ENCODE results near the gene MLLT3. TPM values are rescaled to one million over a fixed set of nuclear protein-coding genes. Genes with fewer than 3 reads are reported as not detected.

The MLLT3 gene
- total and polyA plus RNA-seq, 7 experiments from 2014 or later: 40.9 to 85.3 (median 64.8) TPM

DNA sequence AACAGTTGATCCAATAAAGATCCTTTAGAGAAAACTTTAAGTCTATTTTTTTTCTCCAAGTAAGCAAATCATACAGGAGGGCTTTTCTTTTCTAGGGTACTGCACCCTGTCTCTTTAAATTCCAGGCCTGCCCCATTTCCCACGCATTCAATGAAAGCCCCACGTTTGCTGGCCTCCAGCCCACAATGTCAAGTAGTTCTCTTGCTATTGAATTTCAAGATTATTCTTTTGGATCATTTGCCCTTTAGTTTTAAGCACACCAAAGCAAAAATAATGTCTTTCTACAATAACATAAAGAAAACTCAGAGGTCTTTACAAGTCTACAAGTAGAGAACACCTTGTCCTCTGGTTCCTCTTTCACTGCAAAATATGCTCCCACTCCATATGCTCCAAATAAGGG is 15.6 kb downstream of the MLLT3 start:
- DNase-seq (no peak), ATAC-seq (no peak)
- no peaks in the 10 kb centered on the region for H3K27me3 ChIP-seq (ENCODE audit: control insufficient read depth in 2 of 2, insufficient read depth in 2 of 2, low read length in 2 of 2)
- peak overlapping the region; percentile 17 for H3K27ac ChIP-seq (ENCODE audit: low read depth, low read length)
- CTCF ChIA-PET: no interaction called here
- no peaks in the 10 kb centered on the region for H3K36me3 ChIP-seq (ENCODE audit: control insufficient read depth in 2 of 3, insufficient read depth in 3 of 3, low read length in 3 of 3)
- H3K9me3 Mint-ChIP-seq: no peaks in the 10 kb centered on the region
- no peaks in the 10 kb centered on the region for H3K27me3 Mint-ChIP-seq
- intact Hi-C loops (cut with micrococcal nuclease): no loop called here
- H3K4me1 ChIP-seq (ENCODE audit: control insufficient read depth in 2 of 2, insufficient read depth in 2 of 2, low read length in 2 of 2): peaks cover 0 to 45% of the 10 kb centered on the region in 2 donors
- peak overlapping the region in 7 of 10 donors; percentile 19 to 64 (median 56) for H3K4me3 Mint-ChIP-seq
- H3K4me3 ChIP-seq (ENCODE audit: low read length): no peak overlapping the region
- H3K4me1 Mint-ChIP-seq: peaks cover 39 to 96% (median 90%) of the 10 kb centered on the region in 7 donors
- H3K9me3 ChIP-seq (ENCODE audit: control insufficient read depth in 2 of 3, low read length in 3 of 3): no peaks in the 10 kb centered on the region
- POLR2A ChIA-PET: interaction anchor here (0.8 kb wide), 1 partner anchor 11 kb away, joined by 3 read pairs; no protein-coding TSS in a partner anchor
- peaks cover 0 to 8% (median 4%) of the 10 kb centered on the region in 5 donors for H3K36me3 Mint-ChIP-seq
- H3K27ac Mint-ChIP-seq: peak overlapping the region in 8 of 9 donors; percentile 2 to 86 (median 60)

DNA sequence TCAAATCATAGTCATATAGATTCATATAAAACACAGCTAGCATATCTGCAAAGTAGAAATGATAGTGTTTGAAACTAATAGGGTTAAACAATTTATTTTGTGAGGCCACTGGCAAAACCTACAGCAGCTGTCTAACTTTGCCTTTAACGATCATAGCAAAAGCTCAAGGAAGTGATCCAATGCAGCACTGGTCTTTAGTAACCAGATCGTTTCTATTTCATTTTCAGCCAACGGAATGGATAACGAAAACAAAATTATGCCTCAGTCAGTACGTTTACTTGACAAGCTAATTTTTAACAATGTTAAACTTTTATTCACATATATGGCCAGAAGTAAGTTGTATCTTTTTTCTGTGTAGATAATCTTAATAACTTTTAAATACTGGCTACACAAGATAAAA is 17.7 kb downstream of the MLLT3 start:
- Mint-ChIP-seq H3K4me1 (peaks cover 41 to 99% (median 93%) of the 10 kb centered on the region in 7 donors), H3K27ac (peak overlapping the region; percentile 9 to 80 (median 56)), H3K9me3 (no peaks in the 10 kb centered on the region), H3K4me3 (peak overlapping the region in 9 of 10 donors; percentile 7 to 79 (median 69)), H3K36me3 (peaks cover 0 to 22% (median 10%) of the 10 kb centered on the region in 5 donors), H3K27me3 (no peaks in the 10 kb centered on the region)
- CTCF ChIA-PET: interaction anchor here (0.7 to 1.0 kb wide), 3 partner anchors 13 to 514 kb away, joined by 3 to 4 read pairs (median 4); no protein-coding TSS in a partner anchor
- H3K4me1 ChIP-seq (ENCODE audit: control insufficient read depth in 2 of 2, insufficient read depth in 2 of 2, low read length in 2 of 2): peaks cover 0 to 33% of the 10 kb centered on the region in 2 donors
- no peak overlapping the region for H3K4me3 ChIP-seq (ENCODE audit: low read length)
- H3K9me3 ChIP-seq (ENCODE audit: control insufficient read depth in 2 of 3, low read length in 3 of 3): no peaks in the 10 kb centered on the region
- POLR2A ChIA-PET: interaction anchor here (0.5 to 2.2 kb wide), 6 partner anchors 12 to 1193 kb away, joined by 3 to 10 read pairs (median 3); partner anchors contain the start of gene MLLT3
- peak; percentile 58 for ATAC-seq
- H3K27ac ChIP-seq (ENCODE audit: low read depth, low read length): peak overlapping the region; percentile 29
- H3K36me3 ChIP-seq (ENCODE audit: control insufficient read depth in 2 of 3, insufficient read depth in 3 of 3, low read length in 3 of 3): no peaks in the 10 kb centered on the region
- intact Hi-C loops (cut with micrococcal nuclease): loop anchor here (1.0 to 2.0 kb wide), 4 partner anchors 8 to 19 kb away; no protein-coding TSS in a partner anchor
- no peak for DNase-seq
- H3K27me3 ChIP-seq (ENCODE audit: control insufficient read depth in 2 of 2, insufficient read depth in 2 of 2, low read length in 2 of 2): no peaks in the 10 kb centered on the region

DNA sequence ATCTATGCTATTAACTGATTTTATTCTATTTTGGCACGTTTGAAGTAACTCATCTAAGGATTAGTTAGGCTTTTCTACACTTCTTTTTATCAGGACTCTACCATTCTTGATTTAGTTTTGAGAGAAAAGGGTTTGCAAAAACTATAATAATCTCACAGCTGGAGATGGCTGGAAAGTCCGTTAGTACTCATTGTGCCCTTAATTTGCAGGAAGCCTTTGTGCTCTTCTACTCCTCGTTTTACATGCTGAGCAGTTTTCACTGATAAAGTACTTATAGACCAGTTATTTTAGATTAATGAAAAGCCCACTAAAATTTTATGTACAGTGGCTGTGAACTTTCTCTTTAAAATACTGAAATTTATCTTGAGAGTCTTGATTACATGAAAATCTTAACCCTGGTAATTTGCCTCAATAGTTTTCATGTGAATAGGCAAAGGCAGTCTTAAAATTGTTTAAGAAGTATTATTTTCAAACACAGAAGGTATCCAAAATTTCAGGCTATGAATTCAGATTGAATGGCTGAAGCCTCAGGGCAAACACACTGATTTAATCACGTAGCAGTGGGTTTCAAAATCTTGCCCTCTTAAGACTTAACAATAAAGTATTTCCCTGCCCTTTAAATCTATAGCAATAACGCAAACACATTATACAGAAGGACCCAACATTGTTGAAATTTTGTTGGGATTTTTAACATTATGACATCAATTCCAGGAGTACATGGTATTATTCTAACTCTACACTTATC is 18.6 kb downstream of the MLLT3 start:
- ChIA-PET POLR2A (interaction anchor here (0.5 to 2.2 kb wide), 4 partner anchors 17 to 1172 kb away, joined by 3 to 10 read pairs (median 4); partner anchors contain the start of gene MLLT3), CTCF (no interaction called here)
- DNase-seq (no peak), ATAC-seq (no peak)
- peaks cover 41 to 99% (median 92%) of the 10 kb centered on the region in 7 donors for H3K4me1 Mint-ChIP-seq
- peak overlapping the region in 7 of 9 donors; percentile 9 to 77 (median 52) for H3K27ac Mint-ChIP-seq
- no peaks in the 10 kb centered on the region for H3K36me3 ChIP-seq (ENCODE audit: control insufficient read depth in 2 of 3, insufficient read depth in 3 of 3, low read length in 3 of 3)
- peak overlapping the region in 8 of 10 donors; percentile 3 to 79 (median 69) for H3K4me3 Mint-ChIP-seq
- peaks cover 0 to 30% of the 10 kb centered on the region in 2 donors for H3K4me1 ChIP-seq (ENCODE audit: control insufficient read depth in 2 of 2, insufficient read depth in 2 of 2, low read length in 2 of 2)
- H3K9me3 Mint-ChIP-seq: no peaks in the 10 kb centered on the region
- no peaks in the 10 kb centered on the region for H3K27me3 ChIP-seq (ENCODE audit: control insufficient read depth in 2 of 2, insufficient read depth in 2 of 2, low read length in 2 of 2)
- intact Hi-C loops (cut with micrococcal nuclease): loop anchor here (1.0 to 2.0 kb wide), 5 partner anchors 7 to 20 kb away; no protein-coding TSS in a partner anchor
- H3K27ac ChIP-seq (ENCODE audit: low read depth, low read length): peak overlapping the region; percentile 29
- H3K27me3 Mint-ChIP-seq: no peaks in the 10 kb centered on the region
- H3K4me3 ChIP-seq (ENCODE audit: low read length): no peak overlapping the region
- H3K36me3 Mint-ChIP-seq: peaks cover 0 to 28% (median 15%) of the 10 kb centered on the region in 5 donors
- no peaks in the 10 kb centered on the region for H3K9me3 ChIP-seq (ENCODE audit: control insufficient read depth in 2 of 3, low read length in 3 of 3)

DNA sequence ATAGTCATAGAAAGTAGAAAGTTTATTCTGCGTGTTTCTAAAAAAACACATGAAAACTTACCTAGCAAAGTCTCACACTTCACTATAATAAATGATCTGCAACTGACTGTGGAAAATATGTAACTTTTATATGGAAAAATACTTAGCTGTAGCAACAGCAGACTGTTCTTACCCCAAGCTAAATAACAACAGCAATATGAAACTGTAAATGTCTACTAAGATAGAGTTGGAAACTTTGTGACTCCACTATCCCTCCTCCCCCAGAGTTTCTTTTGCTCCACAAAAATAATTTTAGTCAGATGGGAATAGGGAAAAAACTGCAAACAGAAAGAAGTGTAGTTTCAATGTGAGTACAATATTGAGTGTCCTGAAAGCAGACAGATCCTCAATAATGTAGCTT is 21.0 kb downstream of the MLLT3 start:
- intact Hi-C loops (cut with micrococcal nuclease): no loop called here
- Mint-ChIP-seq H3K36me3 (peaks cover 0 to 34% (median 16%) of the 10 kb centered on the region in 5 donors), H3K27ac (peak overlapping the region in 1 of 9 donors; percentile 77), H3K4me3 (peak overlapping the region in 3 of 10 donors; percentile 2 to 24 (median 13)), H3K4me1 (peaks cover 41 to 92% (median 86%) of the 10 kb centered on the region in 7 donors), H3K27me3 (no peaks in the 10 kb centered on the region), H3K9me3 (no peaks in the 10 kb centered on the region)
- H3K4me3 ChIP-seq (ENCODE audit: low read length): no peak overlapping the region
- no peaks in the 10 kb centered on the region for H3K36me3 ChIP-seq (ENCODE audit: control insufficient read depth in 2 of 3, insufficient read depth in 3 of 3, low read length in 3 of 3)
- no peak for DNase-seq
- peaks cover 4 to 35% of the 10 kb centered on the region in 2 donors for H3K4me1 ChIP-seq (ENCODE audit: control insufficient read depth in 2 of 2, insufficient read depth in 2 of 2, low read length in 2 of 2)
- ChIA-PET POLR2A (no interaction called here), CTCF (no interaction called here)
- H3K27me3 ChIP-seq (ENCODE audit: control insufficient read depth in 2 of 2, insufficient read depth in 2 of 2, low read length in 2 of 2): no peaks in the 10 kb centered on the region
- H3K9me3 ChIP-seq (ENCODE audit: control insufficient read depth in 2 of 3, low read length in 3 of 3): no peaks in the 10 kb centered on the region
- no peak for ATAC-seq
- H3K27ac ChIP-seq (ENCODE audit: low read depth, low read length): no peak overlapping the region

DNA sequence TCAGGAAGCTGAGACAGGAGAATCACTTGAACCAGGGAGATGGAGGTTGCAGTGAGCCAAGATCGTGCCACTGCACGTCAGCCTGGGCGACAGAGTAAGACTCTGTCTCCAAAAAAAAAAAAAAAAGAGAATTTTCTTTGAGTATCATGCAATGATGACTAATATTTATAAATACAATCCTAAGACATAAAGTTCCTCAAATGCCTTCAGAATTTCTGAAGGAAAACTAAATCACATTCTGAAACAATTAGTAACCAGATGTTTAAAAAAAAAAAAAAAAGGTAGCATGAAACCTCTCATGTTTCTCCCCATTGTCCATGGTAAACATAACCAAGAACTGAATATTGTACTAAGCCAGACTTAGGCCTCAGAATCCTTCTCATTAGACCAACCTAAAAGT is 23.1 kb downstream of the MLLT3 start:
- peak overlapping the region in 3 of 10 donors; percentile 12 to 44 (median 33) for H3K4me3 Mint-ChIP-seq
- DNase-seq: no peak
- ChIA-PET POLR2A (no interaction called here), CTCF (no interaction called here)
- H3K27ac Mint-ChIP-seq: peak overlapping the region in 1 of 9 donors; percentile 52
- H3K27me3 Mint-ChIP-seq: no peaks in the 10 kb centered on the region
- peaks cover 0 to 43% (median 16%) of the 10 kb centered on the region in 5 donors for H3K36me3 Mint-ChIP-seq
- no peak for ATAC-seq
- Histone ChIP-seq H3K27me3 (ENCODE audit: control insufficient read depth in 2 of 2, insufficient read depth in 2 of 2, low read length in 2 of 2) (no peaks in the 10 kb centered on the region), H3K36me3 (ENCODE audit: control insufficient read depth in 2 of 3, insufficient read depth in 3 of 3, low read length in 3 of 3) (no peaks in the 10 kb centered on the region), H3K9me3 (ENCODE audit: control insufficient read depth in 2 of 3, low read length in 3 of 3) (no peaks in the 10 kb centered on the region), H3K4me1 (ENCODE audit: control insufficient read depth in 2 of 2, insufficient read depth in 2 of 2, low read length in 2 of 2) (peaks cover 4 to 26% of the 10 kb centered on the region in 2 donors), H3K27ac (ENCODE audit: low read depth, low read length) (no peak overlapping the region), H3K4me3 (ENCODE audit: low read length) (no peak overlapping the region)
- peaks cover 49 to 94% (median 86%) of the 10 kb centered on the region in 7 donors for H3K4me1 Mint-ChIP-seq
- H3K9me3 Mint-ChIP-seq: no peaks in the 10 kb centered on the region
- intact Hi-C loops (cut with micrococcal nuclease): loop anchor here in 1 of 2 donors (2.0 kb wide), 1 partner anchor 14 kb away; no protein-coding TSS in a partner anchor

DNA sequence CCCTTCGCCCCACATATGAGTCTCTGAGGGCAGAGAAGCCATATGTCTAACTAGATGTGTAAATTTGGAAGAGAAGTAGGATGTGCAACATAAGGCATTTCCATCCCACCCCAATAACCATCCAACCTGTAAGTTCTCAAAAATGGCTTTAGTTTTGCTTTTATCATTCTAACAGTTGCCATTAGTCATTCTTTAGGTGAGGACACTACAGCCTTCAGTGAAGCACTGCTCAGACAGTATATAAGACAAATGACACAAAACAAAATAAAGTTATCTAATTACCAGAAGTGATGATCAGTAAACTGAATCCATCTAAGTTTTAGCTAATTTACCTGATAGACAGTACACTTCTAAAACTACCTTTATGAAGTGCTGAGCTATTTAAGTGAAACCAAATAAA is 23.9 kb downstream of the MLLT3 start:
- Mint-ChIP-seq H3K36me3 (peaks cover 0 to 46% (median 16%) of the 10 kb centered on the region in 5 donors), H3K27me3 (no peaks in the 10 kb centered on the region), H3K27ac (peak overlapping the region in 4 of 9 donors; percentile 5 to 77 (median 31)), H3K4me1 (peaks cover 52 to 94% (median 85%) of the 10 kb centered on the region in 7 donors), H3K9me3 (no peaks in the 10 kb centered on the region), H3K4me3 (peak overlapping the region in 8 of 10 donors; percentile 3 to 68 (median 34))
- Histone ChIP-seq H3K9me3 (ENCODE audit: control insufficient read depth in 2 of 3, low read length in 3 of 3) (no peaks in the 10 kb centered on the region), H3K4me3 (ENCODE audit: low read length) (no peak overlapping the region), H3K36me3 (ENCODE audit: control insufficient read depth in 2 of 3, insufficient read depth in 3 of 3, low read length in 3 of 3) (no peaks in the 10 kb centered on the region), H3K27ac (ENCODE audit: low read depth, low read length) (no peak overlapping the region), H3K4me1 (ENCODE audit: control insufficient read depth in 2 of 2, insufficient read depth in 2 of 2, low read length in 2 of 2) (peaks cover 4 to 21% of the 10 kb centered on the region in 2 donors), H3K27me3 (ENCODE audit: control insufficient read depth in 2 of 2, insufficient read depth in 2 of 2, low read length in 2 of 2) (no peaks in the 10 kb centered on the region)
- CTCF ChIA-PET: no interaction called here
- POLR2A ChIA-PET: no interaction called here
- ATAC-seq: no peak
- no peak for DNase-seq
- intact Hi-C loops (cut with micrococcal nuclease): loop anchor here in 1 of 2 donors (2.0 kb wide), 1 partner anchor 14 kb away; no protein-coding TSS in a partner anchor
